ENCODE results near the gene CCDC195. TPM values are rescaled to one million over a fixed set of nuclear protein-coding genes. Genes with fewer than 3 reads are reported as not detected.

Gene CCDC195
- polyA plus RNA-seq, 3 donors = not detected

GRCh38 chr2:224655006-224655537, 61.1 kb downstream of the CCDC195 start:
- no peak for DNase-seq (ENCODE audit: extremely low read depth in 1 of 11, low read depth in 9 of 11, low spot score in 4 of 11)

Other genes starting within 250 kb of the CCDC195 start
- 100 to 1,000 TPM in 2 of 3 donors, 10 to 100 TPM in 1; 99.4 to 147 (median 116) TPM for gene CUL3, start 131.0 kb downstream of the CCDC195 start, polyA plus RNA-seq (ENCODE audit: insufficient read length in 3 of 3)